SK-N-SH (cell line): ENCODE results near the gene KLHL30. TPM values are rescaled to one million over a fixed set of nuclear protein-coding genes. Genes with fewer than 3 reads are reported as not detected.

Experiments used
- CTCF ChIA-PET: fragments of 300-600, 350-600 bp; formaldehyde crosslinking; extraction: SDS; loops from one replicate; lab custom pipeline; 2021; lab: Yijun Ruan, JAX
- POLR2A ChIA-PET: fragments of 350-600 bp; sonication (Branson Sonifier 250); formaldehyde crosslinking; extraction: SDS; loops from one replicate; lab custom pipeline; 2020; ENCODE audit warnings: antibody characterized with exemption, inconsistent platforms; lab: Yijun Ruan, JAX
- DNase-seq: peaks from one replicate; pipeline ENCODE4 v3.0.0; 2012
- H2AFZ ChIP-seq: fragments of 200-600 bp; sonication (generic); 2 replicates; pipeline ENCODE4 v1.8.1; 2016; ENCODE audit warnings: antibody characterized with exemption, mild to moderate bottlenecking, low read depth
- H3F3A ChIP-seq: fragments of 200-600 bp; sonication (generic); replicated peaks from 2 replicates; pipeline ENCODE3; 2016; ENCODE audit warnings: antibody characterized with exemption, mild to moderate bottlenecking; ENCODE audit not compliant: insufficient read depth
- H3K27ac ChIP-seq, 2 experiments: fragments of 200-500 bp in 1 of 2; fragments of 200-600 bp in 1 of 2; sonication (Bioruptor generic) in 1 of 2; sonication (generic), shearing (Covaris generic) in 1 of 2; 2 replicates each; pipeline versions ENCODE4 v1.5.1 to v1.6.1; 2014 to 2016; ENCODE audit warnings: low read depth in 2 of 2, inconsistent platforms in 1 of 2, low read length in 1 of 2, mild to moderate bottlenecking in 1 of 2, mixed read lengths in 1 of 2
- H3K27me3 ChIP-seq: fragments of 200-600 bp; sonication (generic), shearing (Covaris generic); 2 replicates; pipeline ENCODE4 v1.6.1; 2016; ENCODE audit warnings: mixed run types; ENCODE audit not compliant: insufficient read depth
- H3K36me3 ChIP-seq, 2 experiments: fragments of 200-500 bp in 1 of 2; fragments of 200-600 bp in 1 of 2; sonication (Bioruptor generic) in 1 of 2; sonication (generic) in 1 of 2; replicated peaks in 1 of 2; 2 replicates each; pipeline versions ENCODE3 to v1.5.1; 2014 to 2016; ENCODE audit warnings: low read length in 1 of 2, mild to moderate bottlenecking in 1 of 2; ENCODE audit not compliant: insufficient read depth in 2 of 2, control insufficient read depth in 1 of 2
- H3K4me1 ChIP-seq, 2 experiments: fragments of 200-500 bp in 1 of 2; fragments of 200-600 bp in 1 of 2; sonication (Bioruptor generic) in 1 of 2; sonication (generic), shearing (Covaris generic) in 1 of 2; 2 replicates each; pipeline versions ENCODE4 v1.5.1 to v1.6.1; 2014 to 2016; ENCODE audit warnings: low read depth in 1 of 2, low read length in 1 of 2, mixed run types in 1 of 2; ENCODE audit not compliant: insufficient read depth in 2 of 2, control insufficient read depth in 1 of 2
- H3K4me2 ChIP-seq: fragments of 200-600 bp; sonication (generic), shearing (Covaris generic); 2 replicates; pipeline ENCODE4 v1.6.1; 2017; ENCODE audit warnings: mixed run types
- H3K4me3 ChIP-seq, 2 experiments: fragments of 200-500 bp in 1 of 2; fragments of 200-600 bp in 1 of 2; sonication (Bioruptor generic) in 1 of 2; sonication (generic), shearing (Covaris generic) in 1 of 2; 2 replicates each; pipeline versions ENCODE4 v1.5.1 to v1.8.1; 2014 to 2016; ENCODE audit warnings: low read depth in 2 of 2, inconsistent platforms in 1 of 2, low read length in 1 of 2, mild to moderate bottlenecking in 1 of 2, mixed read lengths in 1 of 2, moderate library complexity in 1 of 2
- H3K79me2 ChIP-seq: fragments of 200-600 bp; sonication (generic); 2 replicates; pipeline ENCODE4 v1.8.1; 2017; ENCODE audit warnings: mild to moderate bottlenecking; ENCODE audit not compliant: insufficient read depth
- H3K9ac ChIP-seq: fragments of 200-600 bp; sonication (generic); 2 replicates; pipeline ENCODE4 v1.6.1; 2017; ENCODE audit warnings: mixed run types
- H3K9me2 ChIP-seq: fragments of 200-600 bp; sonication (generic); 2 replicates; pipeline ENCODE4 v1.6.1; 2017; ENCODE audit warnings: mixed run types
- H3K9me3 ChIP-seq: fragments of 200-600 bp; sonication (generic); 2 replicates; pipeline ENCODE4 v1.6.1; 2017; ENCODE audit warnings: mixed run types, mild to moderate bottlenecking, moderate library complexity
- H4K20me1 ChIP-seq: fragments of 200-600 bp; sonication (generic); 2 replicates; pipeline ENCODE4 v1.6.1; 2017; ENCODE audit warnings: mild to moderate bottlenecking, mixed run types; ENCODE audit not compliant: insufficient read depth
- CTCF ChIP-seq: fragments of 200-600 bp; sonication (generic); IDR thresholded peaks from 2 replicates; pipeline ENCODE4 v1.6.1; 2017; ENCODE audit warnings: antibody characterized with exemption, mild to moderate bottlenecking, moderate library complexity
- IRF3 ChIP-seq: fragments of 150-350 bp; IDR thresholded peaks from 2 replicates; pipeline ENCODE4 v1.6.1; 2016; ENCODE audit warnings: mild to moderate bottlenecking, low read depth, low read length
- JUND ChIP-seq: IDR thresholded peaks from 2 replicates; pipeline ENCODE4 v1.4.0; 2012
- NFIC ChIP-seq: IDR thresholded peaks from 2 replicates; pipeline ENCODE4 v1.4.0; 2012; ENCODE audit warnings: borderline replicate concordance
- RAD21 ChIP-seq: IDR thresholded peaks from 2 replicates; pipeline ENCODE4 v1.6.1; 2012; ENCODE audit warnings: mild to moderate bottlenecking, low read length
- RXRA ChIP-seq: IDR thresholded peaks from 2 replicates; pipeline ENCODE4 v1.4.0; 2012; ENCODE audit warnings: low read depth, mild to moderate bottlenecking, borderline replicate concordance
- USF2 ChIP-seq: fragments of 150-350 bp; IDR thresholded peaks from 2 replicates; pipeline ENCODE4 v1.6.1; 2017; ENCODE audit warnings: antibody characterized with exemption, low read length, low read depth, borderline replicate concordance
- YY1 ChIP-seq: IDR thresholded peaks from 2 replicates; pipeline ENCODE4 v1.4.0; 2012; ENCODE audit warnings: low read depth, mild to moderate bottlenecking
- WGBS: methylation state at CpG from one replicate; pipeline ENCODE4 v1.1.6; 2017; ENCODE audit warnings: low lambda C conversion rate; 5-methylcytosine and 5-hydroxymethylcytosine counted together
- polyA plus RNA-seq, 3 experiments: library from polyadenylated mRNA; depleted of rRNA; stranded (reverse); fragments of >200 nt; gene quantifications; 2 replicates each; pipeline ENCODE4 v1.2.3, GENCODE V29; 2012

The KLHL30 gene
- polyA plus RNA-seq, 1 of the 3 experiments (the other 2 are of a cell fraction), result not detected

GRCh38 chr2:238159071-238159539, 20.6 kb downstream of the KLHL30 start:
- Histone ChIP-seq H3K9ac (peak overlapping the region; percentile 41; the same call in 1 of the 2 replicates), H3K27ac (no peak overlapping the region), H3K36me3 (no peaks in the 10 kb centered on the region), H3K4me1 (peaks cover 2 to 4% of the 10 kb centered on the region in 2 experiments; a peak in 1 of 4 replicates), H3K4me3 (peak overlapping the region; percentile 41 to 49; a peak in 3 of 4 replicates), H3K9me2 (no peaks in the 10 kb centered on the region), H3K79me2 (no peaks in the 10 kb centered on the region), H4K20me1 (no peaks in the 10 kb centered on the region), H2AFZ (peak overlapping the region; percentile 70; the same call in 1 of the 2 replicates), H3K27me3 (no peaks in the 10 kb centered on the region), H3K4me2 (peak overlapping the region; percentile 67; the same call in 1 of the 2 replicates), H3K9me3 (no peaks in the 10 kb centered on the region), H3F3A (no peaks in the 10 kb centered on the region)
- WGBS, result 17% methylated on average over 12 of the region's 52 CpGs
- CTCF ChIA-PET, result interaction anchor here (0.6 to 7.1 kb wide), 10 partner anchors 8 to 740 kb away, joined by 3 to 58 read pairs (median 4); no protein-coding TSS in a partner anchor
- DNase-seq, result peak; percentile 83
- POLR2A ChIA-PET, result no interaction called here
- no peak for TF ChIP-seq RAD21
- TF ChIP-seq JUND, result no peak
- no peak for TF ChIP-seq CTCF
- no peak for TF ChIP-seq YY1
- no peak for TF ChIP-seq RXRA
- TF ChIP-seq IRF3, result no peak
- TF ChIP-seq USF2, result no peak

GRCh38 chr2:238159661-238160205, 21.3 kb downstream of the KLHL30 start:
- no peaks in the 10 kb centered on the region for H3K27me3 ChIP-seq
- H2AFZ ChIP-seq, result no peak overlapping the region; the same call in 1 of the 2 replicates
- H3K27ac ChIP-seq, result no peak overlapping the region
- no peaks in the 10 kb centered on the region for H3K79me2 ChIP-seq
- H3K4me3 ChIP-seq, result no peak overlapping the region
- no peaks in the 10 kb centered on the region for H3K9me2 ChIP-seq
- no peaks in the 10 kb centered on the region for H4K20me1 ChIP-seq
- 81% methylated on average over 9 of the region's 10 CpGs for WGBS
- ChIA-PET POLR2A (no interaction called here), CTCF (interaction anchor here (0.6 to 7.1 kb wide), 12 partner anchors 11 to 739 kb away, joined by 3 to 58 read pairs (median 4); no protein-coding TSS in a partner anchor)
- no peaks in the 10 kb centered on the region for H3K9me3 ChIP-seq
- peak overlapping the region; percentile 67; the same call in 1 of the 2 replicates for H3K4me2 ChIP-seq
- H3K36me3 ChIP-seq, result no peaks in the 10 kb centered on the region
- TF ChIP-seq JUND (no peak), NFIC (no peak)
- DNase-seq, result no peak
- H3F3A ChIP-seq, result no peaks in the 10 kb centered on the region
- H3K4me1 ChIP-seq, result peaks cover 2 to 4% of the 10 kb centered on the region in 2 experiments; a peak in 1 of 4 replicates
- H3K9ac ChIP-seq, result no peak overlapping the region
